GM19438 (cell line): Measurements from ENCODE around the gene PLEKHA7.

Experiments used
- ATAC-seq: cut with Tn5 transposase; IDR thresholded peaks from one replicate; pipeline ENCODE4 v1.9.1; 2021; ENCODE audit warnings: low read depth; ENCODE audit not compliant: unreplicated experiment

PLEKHA7 gene

DNA sequence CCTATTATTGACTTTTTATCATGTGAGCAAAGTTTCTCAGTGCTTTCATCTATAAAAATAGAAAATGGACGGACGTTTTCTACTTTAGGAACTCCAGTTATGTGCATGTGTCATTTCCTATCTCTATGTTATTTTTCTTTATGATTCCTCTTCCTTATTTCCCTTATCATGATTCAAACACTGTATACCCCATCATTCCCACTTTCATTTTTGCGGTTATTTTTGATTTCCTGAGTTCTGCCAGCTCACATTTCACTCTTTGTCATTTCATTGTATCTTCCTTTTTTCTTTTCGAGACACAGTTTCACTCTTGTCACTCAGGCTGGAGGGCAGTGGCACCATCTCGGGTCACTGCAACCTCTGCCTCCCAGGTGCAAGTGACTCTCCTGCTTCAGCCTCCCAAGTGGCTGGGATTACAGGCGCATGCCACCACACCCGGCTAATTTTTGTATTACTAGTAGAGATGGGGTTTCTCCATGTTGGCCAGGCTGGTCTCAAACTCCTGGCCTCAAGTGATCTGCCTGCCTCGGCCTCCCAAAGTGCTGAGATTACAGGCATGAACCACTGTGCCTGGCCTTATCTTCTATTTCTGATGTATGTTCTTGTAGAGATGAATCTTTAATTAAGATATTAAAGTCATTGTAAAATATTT, 254.2 kb downstream of the PLEKHA7 start:
- no peak for ATAC-seq

DNA sequence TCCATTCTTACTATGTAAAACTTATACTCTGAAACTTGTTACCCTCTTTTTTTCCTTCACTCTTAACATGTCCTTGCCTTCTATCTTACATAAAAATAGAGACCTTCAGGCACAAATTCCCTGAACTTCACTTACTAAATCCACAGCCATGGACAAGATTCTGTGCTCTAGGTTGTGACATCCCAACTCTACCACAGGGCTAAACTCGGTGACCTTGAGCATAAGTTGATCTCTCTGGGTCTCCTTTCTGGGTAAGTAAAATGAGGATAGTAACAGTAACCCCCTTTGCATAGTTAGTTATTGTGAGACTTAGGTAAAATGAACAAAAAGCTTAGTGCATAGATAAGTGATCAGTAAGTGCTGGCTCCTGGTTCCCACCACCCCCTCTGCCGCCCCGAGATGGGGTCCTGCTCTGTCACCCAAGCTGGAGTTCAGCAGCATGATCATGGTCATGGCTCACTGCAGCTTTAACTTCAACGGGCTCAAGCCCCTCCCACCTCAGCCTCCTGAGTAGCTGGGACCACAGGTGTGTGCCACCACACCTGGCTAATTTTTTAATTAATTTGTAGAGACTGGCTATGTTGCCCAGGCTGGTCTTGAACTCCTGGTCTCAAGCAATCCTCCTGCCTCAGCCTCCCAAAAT, 255.7 kb downstream of the PLEKHA7 start:
- no peak for ATAC-seq

DNA sequence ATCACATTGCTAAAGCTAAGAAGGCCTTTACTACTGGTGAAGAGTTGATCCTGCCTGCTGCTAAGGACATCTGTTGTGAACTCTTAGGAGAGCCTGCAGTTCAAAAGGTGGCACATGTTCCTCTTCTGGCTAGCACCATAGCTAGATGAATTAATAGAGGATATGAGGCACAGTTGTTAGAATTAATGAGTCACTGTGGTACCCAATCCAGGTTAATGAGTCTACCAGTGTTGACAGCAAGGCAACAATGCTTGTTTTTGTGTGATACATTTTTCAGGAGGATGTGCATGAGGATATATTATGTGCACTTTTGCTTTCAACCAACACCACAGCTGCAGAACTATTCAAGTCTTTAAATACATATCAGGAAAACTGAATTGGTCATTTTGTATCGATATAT, 263.8 kb downstream of the PLEKHA7 start:
- ATAC-seq, result no peak

DNA sequence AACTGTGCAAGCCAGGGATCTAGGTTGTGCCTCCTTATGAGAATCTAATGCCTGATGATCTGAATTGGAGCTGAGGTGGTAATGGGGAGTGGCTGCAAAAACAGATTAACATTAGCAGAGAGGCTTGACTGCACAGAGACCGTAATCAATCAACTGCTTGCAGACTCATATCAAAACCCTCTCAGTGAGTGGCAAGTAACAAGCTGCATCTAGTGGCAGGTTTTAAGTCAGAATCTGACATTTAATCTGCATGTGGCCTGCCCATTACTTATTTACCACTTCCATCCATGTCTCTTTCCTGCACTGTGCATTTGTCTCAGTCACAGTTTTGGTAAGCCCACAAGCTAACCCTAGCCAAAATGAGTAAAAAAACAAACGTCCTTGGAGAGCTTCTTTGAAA, 264.5 kb downstream of the PLEKHA7 start:
- no peak for ATAC-seq

DNA sequence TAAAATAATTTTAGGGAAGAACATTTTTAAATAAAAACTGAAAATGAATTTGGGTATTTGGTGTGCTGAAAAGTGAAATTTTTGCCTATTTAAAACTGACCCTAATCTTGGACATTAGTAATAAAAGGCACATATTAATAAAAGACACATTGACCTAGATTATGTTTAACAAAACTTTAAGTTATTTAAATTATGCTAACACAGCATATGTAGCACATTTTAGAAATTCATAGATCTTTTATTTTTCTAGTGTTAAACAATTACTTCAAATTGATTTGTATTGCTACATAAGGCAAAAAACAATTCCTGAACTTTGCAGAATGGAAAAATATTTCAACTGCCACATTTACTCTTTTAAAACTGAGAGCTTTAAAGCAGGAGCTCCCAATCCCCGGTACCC, 265.1 kb downstream of the PLEKHA7 start:
- ATAC-seq, result no peak

DNA sequence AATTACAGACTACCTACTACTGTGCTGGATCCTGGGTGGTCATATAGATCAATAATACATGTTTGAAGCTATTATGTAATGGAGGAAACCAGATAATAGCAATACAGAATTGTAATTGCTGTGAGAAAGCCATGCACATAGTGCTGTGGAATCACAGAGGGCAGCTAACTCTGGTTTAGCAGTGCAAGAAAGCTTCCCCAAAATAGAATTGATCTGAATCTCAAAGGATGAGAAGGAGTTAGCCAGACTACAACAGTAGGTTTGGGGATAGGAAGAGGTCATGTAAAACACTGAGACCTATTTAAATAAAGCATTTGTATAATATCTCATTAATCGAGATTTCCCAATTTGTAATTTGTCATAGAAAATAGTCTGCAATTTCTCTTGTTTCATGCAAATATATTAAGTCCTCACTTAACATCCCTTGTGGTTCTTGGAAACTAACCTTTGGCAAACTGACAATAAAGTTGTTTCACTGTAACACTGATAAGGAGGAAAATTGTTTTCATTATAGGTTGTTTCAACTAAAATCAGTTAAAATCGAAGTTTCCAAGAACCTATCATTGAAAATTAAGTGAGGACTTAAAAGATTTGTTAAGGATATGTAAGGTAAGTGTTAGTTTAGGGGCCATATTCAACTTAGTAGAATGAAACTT, 268.1 kb downstream of the PLEKHA7 start:
- no peak for ATAC-seq

DNA sequence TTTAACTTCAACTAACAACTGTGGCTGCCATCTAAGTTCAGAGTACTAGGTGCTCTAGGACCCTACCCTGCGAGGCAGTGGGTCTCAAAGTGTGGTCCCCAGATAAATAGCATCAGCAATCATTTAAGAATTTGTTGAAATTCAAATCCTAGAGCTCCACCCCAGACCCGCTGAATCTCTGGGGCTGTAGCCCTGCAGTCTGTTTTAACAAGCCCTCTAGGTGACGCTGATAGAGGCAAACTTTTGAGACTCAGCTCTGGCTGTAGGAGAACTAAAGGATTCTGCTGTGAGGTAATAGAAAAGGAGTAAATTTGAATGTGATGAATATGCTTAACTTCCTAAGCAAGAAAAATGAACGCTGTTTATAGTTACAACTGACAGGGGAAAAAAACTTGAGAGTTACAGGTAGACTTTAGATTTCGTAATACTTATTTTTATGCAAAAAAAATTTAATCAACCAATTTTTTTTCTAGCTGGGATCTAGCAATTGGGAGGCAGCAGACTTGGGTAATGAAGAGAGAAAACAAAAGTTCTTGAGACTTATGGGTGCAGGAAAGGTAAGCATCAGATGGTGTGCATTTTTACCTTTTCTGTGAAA, 270.0 kb downstream of the PLEKHA7 start:
- ATAC-seq, result no peak

DNA sequence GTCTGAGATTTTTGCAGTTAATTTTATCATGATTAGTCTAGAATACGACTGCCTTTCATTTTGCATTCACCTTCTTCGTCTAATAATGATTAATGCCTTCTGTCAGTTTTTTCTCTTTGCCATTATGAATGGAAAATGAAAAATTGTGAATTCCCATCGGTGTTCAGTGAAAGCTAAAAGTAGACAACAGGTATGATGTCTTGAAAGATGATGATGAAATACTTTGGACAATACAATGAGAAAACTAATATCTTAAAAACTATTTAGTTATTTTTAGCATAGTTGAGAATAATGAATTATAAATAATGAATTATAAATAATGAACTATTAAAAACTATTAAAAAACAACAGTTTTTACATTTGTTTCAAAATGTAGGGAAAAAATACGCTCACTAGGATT, 270.7 kb downstream of the PLEKHA7 start:
- no peak for ATAC-seq

DNA sequence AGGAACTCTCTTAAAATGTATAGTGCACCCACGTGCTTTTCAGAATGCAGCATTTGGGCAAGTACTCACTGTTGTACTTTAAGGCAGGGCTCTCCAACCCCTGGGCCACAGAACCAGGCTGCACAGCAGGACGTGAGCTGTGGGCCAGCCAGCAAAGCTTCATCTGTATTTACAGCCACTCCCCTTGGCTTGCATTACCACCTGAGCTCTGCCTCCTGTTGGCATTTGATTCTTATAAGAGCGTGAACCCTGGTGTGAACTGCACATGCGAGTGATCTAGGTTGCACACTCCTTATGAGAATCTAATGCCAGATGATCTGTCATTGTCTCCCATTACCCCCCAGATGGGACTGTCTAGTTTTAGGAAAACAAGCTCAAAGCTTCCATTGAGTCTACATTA, 272.7 kb downstream of the PLEKHA7 start:
- ATAC-seq, result no peak

DNA sequence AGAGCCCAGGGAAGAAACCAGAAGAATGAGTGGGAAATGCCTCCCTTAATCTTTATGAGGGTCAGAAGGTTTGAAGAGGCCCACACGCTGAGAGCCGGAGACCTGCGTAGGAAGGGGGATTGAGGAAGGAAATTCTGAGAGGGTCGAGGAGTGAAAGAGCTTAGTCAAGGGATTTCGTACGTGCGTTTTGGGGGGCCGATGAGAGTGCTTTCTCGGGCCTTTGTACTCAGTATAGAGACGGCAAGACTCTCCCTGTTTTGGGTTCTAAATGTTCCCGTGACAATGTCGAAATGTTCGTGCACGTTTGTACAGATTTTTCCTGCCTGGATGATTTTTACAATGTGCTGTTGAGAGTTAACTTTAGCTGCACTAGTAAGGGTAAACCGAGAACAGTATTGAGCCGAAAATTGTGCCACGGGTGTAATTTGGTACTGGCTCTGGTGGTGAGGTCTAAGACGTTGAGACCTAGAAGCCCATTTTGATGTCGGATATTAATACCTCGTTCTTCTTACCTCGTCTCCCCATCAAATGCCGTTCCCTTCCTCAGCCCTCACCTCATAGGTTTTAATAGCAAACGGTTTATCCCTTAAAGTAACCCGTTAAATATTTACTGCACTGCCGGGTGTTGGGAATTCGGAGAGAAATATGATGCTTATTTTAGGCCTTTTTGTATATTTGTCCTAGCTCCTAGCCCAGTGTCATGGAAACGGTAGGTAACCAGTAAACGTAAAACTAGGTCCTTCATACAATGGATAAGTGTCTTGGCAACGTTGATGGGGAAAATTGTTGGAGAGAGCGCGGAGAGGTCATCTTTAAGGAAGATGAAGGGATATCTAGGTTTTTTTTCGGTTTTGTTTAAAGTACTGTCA, 275.0 kb downstream of the PLEKHA7 start:
- peak; percentile 2 for ATAC-seq

DNA sequence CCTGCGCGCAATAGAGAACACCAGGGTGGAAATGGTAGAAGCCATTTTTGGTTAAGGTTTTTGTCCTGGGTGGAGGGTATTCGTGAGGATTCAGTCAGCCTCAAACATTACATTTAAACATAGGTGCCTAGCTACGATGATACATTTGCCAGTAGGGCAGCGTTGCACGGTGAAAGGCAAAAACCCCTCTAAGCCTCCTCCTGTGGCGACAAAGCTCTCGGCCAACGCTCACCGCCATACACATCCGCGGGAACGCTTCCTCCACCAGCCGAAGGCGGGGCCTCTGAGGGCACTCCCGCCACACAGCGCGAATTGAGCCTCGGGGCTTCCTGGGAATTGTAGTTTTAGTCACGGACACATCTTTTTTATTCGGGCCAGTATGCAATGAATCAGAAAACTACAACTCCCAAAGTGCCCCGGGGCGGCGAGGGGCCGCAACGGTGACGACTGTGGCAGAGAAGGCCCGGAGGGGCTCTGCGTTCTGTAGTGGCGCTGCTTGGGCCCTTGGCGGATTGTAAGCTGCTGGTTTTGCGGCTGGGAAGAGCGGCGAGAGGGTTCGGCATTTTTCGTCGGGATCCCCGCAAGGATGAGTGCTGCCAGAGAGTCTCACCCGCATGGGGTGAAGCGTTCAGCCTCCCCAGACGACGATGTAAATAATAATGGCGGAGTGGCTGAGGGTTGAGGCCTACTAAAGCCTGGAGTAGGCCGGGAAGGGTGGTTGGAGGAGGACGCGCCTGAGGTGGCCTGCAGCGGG, 275.8 kb downstream of the PLEKHA7 start, which contains the start of gene C11orf58:
C11orf58 (plus strand) TSS at position 455 of the 754 bp plus-strand sequence; CDS start at position 587, 132 bp downstream.
- peak; percentile 94 for ATAC-seq

DNA sequence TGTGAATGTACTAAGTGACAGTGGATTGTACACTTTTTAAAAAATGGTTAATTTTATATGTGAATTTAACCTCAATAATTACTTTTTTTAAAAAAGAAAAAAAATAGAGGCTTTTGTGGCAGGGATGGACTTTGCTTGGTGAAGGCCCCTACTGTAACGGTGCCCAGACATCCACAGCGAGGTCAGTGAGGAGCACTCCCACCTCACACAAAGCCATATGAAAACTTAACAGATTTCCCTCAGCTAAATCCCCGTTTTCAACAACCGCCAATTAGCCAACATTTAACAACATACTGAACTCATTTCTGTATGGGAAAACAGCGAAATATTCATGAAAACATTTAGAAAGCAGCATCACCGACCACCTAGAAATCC, 276.4 kb downstream of the PLEKHA7 start:
- peak; percentile 17 for ATAC-seq
